Activated CD4-positive, alpha-beta T cell treated with anti-CD3 and anti-CD28 coated beads, Interleukin-2, amount 50 U/mL, for 1 hour (primary cell): ENCODE results near the gene XPO6.

Experiments used
- DNase-seq: peaks from one replicate; pipeline ENCODE4 v3.0.0-alpha.2; 2020

Gene XPO6

GRCh38 chr16:28208824-28209223, 2.9 kb downstream of the XPO6 start:
- DNase-seq = no peak

- no peak for DNase-seq
These were observed 3.6 kb downstream of the XPO6 start for GRCh38 chr16:28208131-28208530.

GRCh38 chr16:28207399-28207798, 4.4 kb downstream of the XPO6 start:
- no peak for DNase-seq

GRCh38 chr16:28205974-28206373, 5.8 kb downstream of the XPO6 start:
- DNase-seq = no peak

- DNase-seq = no peak
These were observed 6.5 kb downstream of the XPO6 start for GRCh38 chr16:28205117-28205899.

- no peak for DNase-seq
These were observed 7.1 kb downstream of the XPO6 start for GRCh38 chr16:28204622-28205021.

GRCh38 chr16:28204204-28204603, 7.6 kb downstream of the XPO6 start:
- no peak for DNase-seq

GRCh38 chr16:28202147-28202746, 9.5 kb downstream of the XPO6 start:
- DNase-seq = no peak

GRCh38 chr16:28200661-28201060, 11.1 kb downstream of the XPO6 start:
- no peak for DNase-seq

GRCh38 chr16:28196387-28196987, 15.3 kb downstream of the XPO6 start:
- DNase-seq = no peak

- no peak for DNase-seq
These were observed 15.9 kb downstream of the XPO6 start for GRCh38 chr16:28195859-28196258.

GRCh38 chr16:28193530-28194423, 18.0 kb downstream of the XPO6 start:
- no peak for DNase-seq

- peak; percentile 71 for DNase-seq
These were observed 18.8 kb downstream of the XPO6 start for GRCh38 chr16:28192806-28193529.

GRCh38 chr16:28191364-28191960, 20.3 kb downstream of the XPO6 start:
- DNase-seq = no peak

GRCh38 chr16:28189245-28189644, 22.5 kb downstream of the XPO6 start:
- peak; percentile 34 for DNase-seq

- no peak for DNase-seq
These were observed 23.5 kb downstream of the XPO6 start for GRCh38 chr16:28188085-28188916.

- DNase-seq = no peak
These were observed 24.2 kb downstream of the XPO6 start for GRCh38 chr16:28187595-28188004.

GRCh38 chr16:28186752-28187151, 25.0 kb downstream of the XPO6 start:
- DNase-seq = no peak

GRCh38 chr16:28185696-28186095, 26.1 kb downstream of the XPO6 start:
- DNase-seq = no peak

GRCh38 chr16:28184625-28185024, 27.1 kb downstream of the XPO6 start:
- DNase-seq = no peak

- DNase-seq = no peak
These were observed 27.8 kb downstream of the XPO6 start for GRCh38 chr16:28183930-28184329.
